HG03442 (cell line): ENCODE measurements around the gene CLDN3.
"Not testable (repeated sequence)": the region's sequence is repeated elsewhere in the genome, so short reads cannot be mapped to it uniquely, and the experiment has no call there.

ENCODE experiments used
- ATAC-seq: cut with Tn5 transposase; IDR thresholded peaks from one replicate; pipeline ENCODE4 v1.9.1; 2021; ENCODE audit warnings: mild to moderate bottlenecking, moderate library complexity; ENCODE audit not compliant: unreplicated experiment

CLDN3 gene

GRCh38 chr7:73770002-73770859 lies at the start of gene CLDN3:
Gene CLDN3 (minus strand): TSS chr7:73770270. CDS start chr7:73770049, 221 bp downstream.
- no peak for ATAC-seq

DNA sequence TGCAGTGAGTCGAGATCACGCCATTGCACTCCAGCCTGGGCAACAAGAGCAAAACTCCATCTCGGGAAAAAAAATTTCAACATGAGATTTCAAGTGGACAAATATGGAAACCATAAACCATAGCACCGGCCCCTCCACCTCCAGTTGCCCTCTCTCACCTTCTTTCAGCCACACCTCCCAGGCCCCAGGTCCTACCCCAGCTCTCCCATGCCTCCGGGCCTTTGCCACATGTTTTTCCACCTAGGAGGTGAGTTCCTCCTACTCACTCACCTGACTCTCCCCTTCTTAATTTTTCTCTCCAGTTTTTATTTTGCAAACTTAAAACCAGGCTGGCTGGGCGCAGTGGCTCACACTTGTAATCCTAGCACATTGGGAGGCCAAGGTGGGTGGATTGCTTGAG lies 47.1 kb upstream of the CLDN3 start:
- no peak for ATAC-seq

- ATAC-seq = no peak
These were observed 45.4 kb upstream of the CLDN3 start for GRCh38 chr7:73815436-73815835.

GRCh38 chr7:73812996-73813395 lies 42.9 kb upstream of the CLDN3 start:
- ATAC-seq = no peak

GRCh38 chr7:73811760-73812168 lies 41.7 kb upstream of the CLDN3 start:
- ATAC-seq = no peak

DNA sequence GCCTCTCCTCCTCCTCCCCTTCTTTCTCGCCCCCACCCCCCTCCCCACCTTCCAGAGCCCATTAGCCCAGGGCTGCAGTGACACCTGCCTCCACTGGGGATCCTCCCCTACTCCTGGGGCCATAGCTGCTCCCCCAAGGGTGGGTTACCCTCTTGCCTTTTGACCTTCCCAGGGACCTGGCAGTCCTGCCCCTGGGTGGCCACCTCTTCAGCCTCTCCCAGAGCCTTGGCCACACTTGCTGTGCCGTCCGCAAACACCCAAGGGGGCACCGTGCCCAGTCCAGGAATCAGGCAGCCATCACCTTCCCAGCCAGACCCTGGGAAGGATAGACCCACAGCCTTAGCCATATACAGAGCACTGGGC lies 40.9 kb upstream of the CLDN3 start:
- no peak for ATAC-seq

- no peak for ATAC-seq
These were observed 39.4 kb upstream of the CLDN3 start for GRCh38 chr7:73809467-73809951.

- ATAC-seq = no peak
These were observed 32.4 kb upstream of the CLDN3 start for GRCh38 chr7:73802459-73802858.

DNA sequence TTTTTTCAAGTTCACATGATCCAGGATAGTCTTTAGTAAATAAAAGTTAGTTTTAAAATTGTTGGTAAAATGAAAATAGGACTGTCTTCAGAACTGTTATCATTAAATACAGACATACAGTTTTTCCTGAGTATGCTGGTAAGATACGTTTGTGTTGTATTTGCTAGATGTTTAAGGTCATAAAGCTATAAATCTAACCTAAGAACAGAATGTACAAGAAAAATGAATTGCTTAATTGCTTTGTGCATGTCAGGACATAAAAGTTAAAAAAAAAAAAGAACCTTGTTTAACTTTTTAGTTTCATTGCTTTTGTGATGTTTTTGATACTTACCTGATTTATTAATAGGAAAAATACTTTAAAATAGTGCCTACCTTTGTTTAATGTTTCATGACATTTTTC lies 31.5 kb upstream of the CLDN3 start:
- ATAC-seq = no peak

DNA sequence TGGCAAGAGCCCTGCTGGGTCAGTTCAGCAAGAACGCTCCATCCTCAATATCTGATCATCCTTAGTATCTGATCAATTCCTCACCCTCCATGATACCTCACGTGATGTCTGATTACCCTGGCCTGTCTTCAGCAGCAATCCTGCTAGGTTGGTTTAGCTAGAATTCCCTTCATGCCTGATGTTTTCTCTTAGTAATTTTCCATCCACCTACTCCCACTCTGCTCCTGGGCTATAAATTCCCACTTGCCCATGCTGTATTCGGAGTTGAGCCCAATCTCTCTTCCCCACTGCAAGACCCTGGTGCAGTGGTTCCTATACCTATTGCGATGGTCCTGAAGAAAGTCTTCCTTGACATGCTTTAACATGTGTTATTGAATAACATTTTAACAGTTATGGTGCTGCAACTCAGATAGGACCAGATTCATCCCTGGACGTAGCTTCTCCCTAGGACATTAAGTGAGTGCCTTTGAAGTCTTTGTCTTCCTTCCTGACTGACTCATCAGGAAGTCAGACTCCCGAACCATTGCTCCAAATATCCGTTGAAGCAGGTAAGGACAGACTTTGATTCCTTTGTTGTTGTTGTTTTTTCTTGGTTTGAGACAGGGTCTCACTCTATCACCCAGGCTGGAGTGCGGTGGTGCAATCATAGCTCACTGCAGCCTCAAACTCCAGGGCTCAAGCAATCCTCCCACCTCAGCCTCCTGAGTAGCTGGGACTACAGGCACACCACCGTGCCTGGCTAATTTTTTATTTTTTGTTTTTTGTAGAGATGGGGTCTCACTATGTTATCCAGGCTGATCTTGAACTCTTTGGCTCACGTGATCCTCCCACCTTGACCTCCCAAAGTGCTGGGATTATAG lies 29.4 kb upstream of the CLDN3 start:
- ATAC-seq = no peak

DNA sequence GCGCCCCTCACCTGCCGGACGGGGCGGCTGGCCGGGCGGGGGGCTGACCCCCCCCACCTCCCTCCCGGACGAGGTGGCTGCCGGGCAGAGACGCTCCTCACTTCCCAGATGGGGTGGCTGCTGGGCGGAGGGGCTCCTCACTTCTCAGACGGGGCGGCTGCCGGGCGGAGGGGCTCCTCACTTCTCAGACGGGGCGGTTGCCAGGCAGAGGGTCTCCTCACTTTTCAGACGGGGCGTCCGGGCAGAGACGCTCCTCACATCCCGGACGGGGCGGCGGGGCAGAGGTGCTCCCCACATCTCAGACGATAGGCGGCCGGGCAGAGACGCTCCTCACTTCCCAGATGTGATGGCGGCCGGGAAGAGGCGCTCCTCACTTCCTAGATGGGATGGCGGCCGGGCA lies 27.1 kb upstream of the CLDN3 start:
- not testable (repeated sequence) for ATAC-seq

GRCh38 chr7:73796656-73797055 lies 26.6 kb upstream of the CLDN3 start:
- not testable (repeated sequence) for ATAC-seq

DNA sequence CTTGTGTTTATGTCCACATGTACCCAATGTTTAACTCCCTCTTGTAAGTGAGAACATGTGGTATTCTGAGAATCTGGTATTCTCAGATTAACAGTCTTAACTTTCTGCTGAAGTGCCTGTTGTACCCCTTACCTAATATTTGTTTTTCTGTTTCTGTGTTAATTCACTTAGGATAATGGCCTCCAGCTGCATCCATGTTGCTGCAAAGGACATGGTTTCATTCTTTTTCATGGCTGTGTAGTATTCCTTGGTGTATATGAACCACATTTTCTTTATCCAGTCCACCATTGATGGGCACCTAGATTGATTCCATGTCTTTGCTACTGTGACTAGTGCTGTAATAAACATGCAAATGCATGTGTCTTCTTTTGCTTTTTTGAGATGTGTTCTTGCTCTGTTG lies 25.1 kb upstream of the CLDN3 start:
- ATAC-seq = not testable (repeated sequence)

DNA sequence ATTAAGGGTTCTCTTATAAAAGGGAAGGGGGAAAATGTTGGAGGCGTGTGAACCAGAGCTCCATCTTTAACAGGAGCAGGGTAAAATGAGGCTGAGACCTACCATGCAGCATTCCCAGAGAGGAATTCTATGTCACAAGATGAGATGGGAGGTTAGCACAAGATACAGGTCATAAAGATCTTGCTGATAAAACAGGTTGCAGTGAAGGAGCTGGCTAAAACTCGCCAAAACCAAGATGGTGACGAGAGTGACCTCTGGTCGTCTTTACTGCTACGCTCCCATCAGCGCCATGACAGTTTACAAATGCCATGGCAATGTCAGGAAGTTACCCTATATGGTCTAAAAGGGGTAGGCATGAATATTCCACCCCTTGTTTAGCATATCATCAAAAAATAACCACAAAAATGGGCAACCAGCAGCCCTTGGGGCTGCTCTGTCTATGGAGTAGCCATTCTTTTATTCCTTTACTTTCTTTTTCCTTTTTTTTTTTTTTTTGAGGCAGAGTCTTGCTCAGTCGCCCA lies 21.2 kb upstream of the CLDN3 start:
- not testable (repeated sequence) for ATAC-seq

DNA sequence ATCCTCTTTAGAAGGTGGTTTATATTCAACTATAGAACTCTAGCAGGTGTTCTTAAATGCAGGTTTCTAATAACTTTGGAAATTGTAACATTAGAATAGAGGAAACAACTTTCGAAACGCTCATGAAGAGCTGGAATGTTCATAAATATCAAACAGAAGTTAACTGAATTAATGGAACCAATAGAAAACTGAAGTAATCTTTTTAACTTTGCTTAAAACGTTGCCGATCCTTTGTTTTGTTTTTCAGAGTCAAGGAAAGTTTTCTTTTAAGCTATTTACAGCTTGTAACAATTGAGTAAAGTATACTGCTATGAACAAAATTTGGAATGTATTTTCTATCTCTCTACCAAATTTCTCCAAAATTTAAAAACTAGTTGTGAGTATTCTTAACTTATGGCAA lies 19.0 kb upstream of the CLDN3 start:
- no peak for ATAC-seq

DNA sequence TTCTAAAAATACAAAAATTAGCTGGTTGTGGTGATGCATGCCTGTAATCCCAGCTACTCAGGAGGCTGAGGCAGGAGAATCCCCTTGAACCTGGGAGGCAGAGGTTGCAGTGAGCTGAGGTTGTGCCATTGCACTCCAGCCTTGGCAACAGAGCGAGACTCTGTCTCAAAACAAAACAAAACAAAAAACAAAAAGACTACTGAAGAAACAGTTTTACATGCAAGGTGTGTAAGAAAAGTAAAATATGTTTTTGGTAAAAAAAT lies 17.6 kb upstream of the CLDN3 start:
- not testable (repeated sequence) for ATAC-seq

GRCh38 chr7:73786588-73786987 lies 16.5 kb upstream of the CLDN3 start:
- no peak for ATAC-seq

DNA sequence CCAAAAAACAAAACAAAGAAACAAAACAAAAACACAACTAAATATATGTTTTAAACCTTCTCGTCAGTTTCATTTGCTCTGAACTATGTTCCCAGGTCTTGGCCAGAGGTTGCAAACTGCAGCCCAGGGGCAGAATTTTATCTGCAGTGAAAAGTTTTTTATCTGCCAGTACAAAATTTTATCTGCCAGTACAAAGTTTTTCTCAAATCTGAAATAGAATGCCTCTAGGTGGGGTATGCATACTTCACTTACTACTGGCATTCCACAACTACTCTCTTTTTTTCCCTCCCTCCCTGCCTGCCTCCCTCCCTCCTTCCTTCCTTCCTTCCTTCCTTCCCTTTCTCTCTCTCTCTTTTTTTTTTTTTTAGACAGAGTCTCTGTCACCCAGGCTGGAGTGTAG lies 9.4 kb upstream of the CLDN3 start:
- ATAC-seq = no peak

GRCh38 chr7:73778801-73779389 lies 8.8 kb upstream of the CLDN3 start:
- ATAC-seq = no peak

DNA sequence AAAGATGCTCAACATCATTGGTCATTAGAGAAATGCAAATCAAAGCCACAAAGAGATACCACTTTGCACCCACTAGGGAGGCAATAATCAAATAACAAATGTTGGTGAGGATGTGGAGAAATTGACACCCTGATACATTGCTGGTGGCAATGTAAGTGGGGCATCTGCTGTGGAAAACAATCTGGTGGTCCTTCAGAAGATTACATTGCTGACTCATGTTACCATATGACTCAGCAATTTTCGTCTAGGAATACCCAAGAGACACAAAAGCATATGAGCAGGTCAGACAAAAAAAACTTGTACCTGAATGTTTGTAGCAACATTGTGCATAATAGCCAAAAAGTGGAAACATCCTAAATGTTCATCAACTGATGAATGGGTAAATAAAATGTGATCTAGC lies 4.9 kb upstream of the CLDN3 start:
- no peak for ATAC-seq

GRCh38 chr7:73773700-73774517 lies 3.8 kb upstream of the CLDN3 start:
- no peak for ATAC-seq
